ENCODE measurements around the gene CDK5RAP2.
A peak's percentile ranks its signal among the peaks of the same experiment; 100 is the strongest.

CDK5RAP2 gene

GRCh38 chr9:120485788-120486187 lies 94.2 kb downstream of the CDK5RAP2 start:
- TF ChIP-seq, protein P1, sequence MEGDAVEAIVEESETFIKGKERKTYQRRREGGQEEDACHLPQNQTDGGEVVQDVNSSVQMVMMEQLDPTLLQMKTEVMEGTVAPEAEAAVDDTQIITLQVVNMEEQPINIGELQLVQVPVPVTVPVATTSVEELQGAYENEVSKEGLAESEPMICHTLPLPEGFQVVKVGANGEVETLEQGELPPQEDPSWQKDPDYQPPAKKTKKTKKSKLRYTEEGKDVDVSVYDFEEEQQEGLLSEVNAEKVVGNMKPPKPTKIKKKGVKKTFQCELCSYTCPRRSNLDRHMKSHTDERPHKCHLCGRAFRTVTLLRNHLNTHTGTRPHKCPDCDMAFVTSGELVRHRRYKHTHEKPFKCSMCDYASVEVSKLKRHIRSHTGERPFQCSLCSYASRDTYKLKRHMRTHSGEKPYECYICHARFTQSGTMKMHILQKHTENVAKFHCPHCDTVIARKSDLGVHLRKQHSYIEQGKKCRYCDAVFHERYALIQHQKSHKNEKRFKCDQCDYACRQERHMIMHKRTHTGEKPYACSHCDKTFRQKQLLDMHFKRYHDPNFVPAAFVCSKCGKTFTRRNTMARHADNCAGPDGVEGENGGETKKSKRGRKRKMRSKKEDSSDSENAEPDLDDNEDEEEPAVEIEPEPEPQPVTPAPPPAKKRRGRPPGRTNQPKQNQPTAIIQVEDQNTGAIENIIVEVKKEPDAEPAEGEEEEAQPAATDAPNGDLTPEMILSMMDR (conservative IDR thresholded peaks at IDR 0.05): no peak
- TF ChIP-seq ZFX (IDR thresholded peaks at IDR 0.05): no peak
- no peak overlapping the region for H3K27ac ChIP-seq

DNA sequence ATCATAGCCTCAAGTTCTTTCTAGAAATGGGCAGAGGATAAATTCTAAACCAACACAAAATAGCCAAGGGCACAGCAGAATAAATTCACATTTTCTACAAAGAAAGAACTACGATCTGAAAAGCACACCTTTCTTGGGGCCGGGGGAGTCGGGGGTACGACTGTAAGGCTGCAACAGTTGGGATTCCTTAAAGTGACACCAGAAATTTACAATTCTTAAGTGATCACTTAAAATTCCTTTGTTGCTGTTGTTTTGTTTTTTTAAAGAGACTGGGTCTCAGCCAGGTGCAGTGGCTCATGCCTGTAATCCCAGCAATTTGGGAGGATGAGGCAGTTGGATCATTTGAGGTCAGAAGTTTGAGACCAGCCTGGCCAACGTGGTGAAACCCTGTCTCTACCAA lies 95.8 kb downstream of the CDK5RAP2 start:
- no peak for TF ChIP-seq ZFX (IDR thresholded peaks at IDR 0.05)
- TF ChIP-seq, protein P1 (conservative IDR thresholded peaks at IDR 0.05): no peak
- H3K27ac ChIP-seq: no peak overlapping the region

- TF ChIP-seq, protein P1 (conservative IDR thresholded peaks at IDR 0.05): no peak
- no peak for TF ChIP-seq ZFX (IDR thresholded peaks at IDR 0.05)
- no peak overlapping the region for H3K27ac ChIP-seq
Measured at GRCh38 chr9:120482424-120483186, 97.4 kb downstream of the CDK5RAP2 start.

DNA sequence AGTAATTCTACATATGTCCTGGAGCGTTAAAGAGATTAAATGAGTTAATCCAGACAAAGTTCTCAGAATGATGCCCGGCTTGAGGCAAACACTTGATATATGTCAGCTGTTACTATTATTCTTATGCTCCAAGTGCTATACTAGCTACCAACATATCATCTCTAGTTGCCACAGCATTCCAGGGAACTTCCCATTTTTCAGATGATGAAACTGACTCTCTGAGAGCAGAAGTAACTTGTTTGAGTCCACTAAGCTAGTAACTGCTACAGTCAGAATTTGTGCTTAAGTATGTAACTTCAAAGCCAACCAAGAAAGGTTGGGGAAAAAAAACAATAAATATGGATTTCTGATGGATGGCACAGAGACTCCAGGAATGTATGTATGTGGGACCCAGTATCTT lies 98.1 kb downstream of the CDK5RAP2 start:
- TF ChIP-seq ZFX (IDR thresholded peaks at IDR 0.05): no peak
- TF ChIP-seq, protein P1 (conservative IDR thresholded peaks at IDR 0.05): no peak
- H3K27ac ChIP-seq: no peak overlapping the region

GRCh38 chr9:120481248-120481647 lies 98.7 kb downstream of the CDK5RAP2 start:
- no peak for TF ChIP-seq ZFX (IDR thresholded peaks at IDR 0.05)
- TF ChIP-seq, protein P1 (conservative IDR thresholded peaks at IDR 0.05): no peak
- H3K27ac ChIP-seq: no peak overlapping the region; the same call in 1 of the 2 replicates

DNA sequence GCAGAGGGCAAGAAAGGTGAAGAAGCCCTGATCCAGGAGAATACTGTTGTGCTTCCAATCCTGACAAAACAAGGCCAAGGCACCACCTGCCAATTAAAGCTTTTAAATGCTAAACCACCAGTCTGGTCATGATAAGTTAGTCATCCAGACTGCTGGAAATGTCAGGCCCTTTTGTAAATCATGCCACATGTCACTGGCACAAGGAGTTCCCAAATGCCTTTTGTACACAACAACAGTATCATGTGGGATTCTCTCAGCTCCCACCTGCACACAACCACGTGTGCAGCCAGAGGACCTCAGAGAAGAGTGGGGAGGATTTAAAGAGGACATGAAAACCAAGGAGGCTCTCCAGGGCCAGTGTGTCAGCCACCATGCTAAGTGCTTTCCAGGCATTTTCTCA lies 99.3 kb downstream of the CDK5RAP2 start:
- H3K27ac ChIP-seq: no peak overlapping the region; the same call in 1 of the 2 replicates
- TF ChIP-seq, protein P1 (conservative IDR thresholded peaks at IDR 0.05): no peak
- no peak for TF ChIP-seq ZFX (IDR thresholded peaks at IDR 0.05)

DNA sequence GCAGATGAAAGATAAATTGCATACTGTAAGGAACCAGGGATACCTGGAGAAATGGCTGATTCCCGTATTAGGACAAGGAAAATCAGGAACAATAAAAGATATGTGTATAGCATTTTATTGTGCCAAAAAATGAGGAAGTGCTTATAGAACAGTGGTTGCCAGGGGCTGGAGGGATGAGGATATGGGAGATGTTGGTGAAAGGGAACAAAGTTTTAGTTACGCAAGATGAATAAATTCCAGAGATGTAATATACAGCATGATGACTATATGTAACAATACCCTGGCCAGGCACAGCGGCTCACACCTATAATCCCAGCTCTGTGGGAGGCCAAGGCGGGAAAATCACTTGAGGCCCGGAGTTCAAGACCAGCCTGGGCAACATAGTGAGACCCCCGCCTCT lies 101.8 kb downstream of the CDK5RAP2 start:
- no peak for TF ChIP-seq ZFX (IDR thresholded peaks at IDR 0.05)
- TF ChIP-seq, protein P1 (conservative IDR thresholded peaks at IDR 0.05): no peak
- H3K27ac ChIP-seq: peak overlapping the region; percentile 60

Measured in C4-2B (cell line).